Prostate gland (tissue), 2 donors: ENCODE data around the gene ERC2. TPM values are rescaled to one million over a fixed set of nuclear protein-coding genes. Genes with fewer than 3 reads are reported as not detected.

Experiments used
- DNase-seq: peaks from one replicate; pipeline ENCODE4 v3.0.0-alpha.2; 2019; ENCODE audit warnings: low spot score
- H3K27ac ChIP-seq, 2 donors: fragments of 200-600 bp; sonication (generic); 2 replicates each; pipeline ENCODE4 v1.5.1; 2017 to 2019
- H3K27me3 ChIP-seq: fragments of 200-600 bp; sonication (generic); replicated peaks from 2 replicates; pipeline ENCODE4 v1.5.1; 2019; ENCODE audit not compliant: insufficient read depth
- H3K36me3 ChIP-seq, 2 donors: fragments of 200-600 bp; sonication (generic); 1 replicate in 1 of 2; 2 replicates in 1 of 2; pipeline versions ENCODE4 v1.5.1 to v1.8.1; 2017 to 2019
- H3K4me1 ChIP-seq: fragments of 200-600 bp; sonication (generic); replicated peaks from 2 replicates; pipeline ENCODE4 v1.5.1; 2019
- H3K4me3 ChIP-seq, 2 donors: fragments of 200-600 bp; sonication (generic); 2 replicates each; pipeline ENCODE4 v1.5.1; 2017 to 2019
- H3K9me3 ChIP-seq: fragments of 200-600 bp; sonication (generic); 2 replicates; pipeline ENCODE4 v1.5.1; 2017
- POLR2A ChIP-seq: fragments of 450-650 bp; IDR thresholded peaks from one replicate; pipeline ENCODE4 v1.6.1; 2016; ENCODE audit warnings: antibody characterized with exemption, mild to moderate bottlenecking
- POLR2AphosphoS5 ChIP-seq: sonication (generic); formaldehyde crosslinking; IDR thresholded peaks from one replicate; pipeline ENCODE4 v1.6.1; 2017; ENCODE audit warnings: antibody characterized with exemption
- WGBS: methylation state at CpG from one replicate; pipeline ENCODE4 v1.1.5; 2018; 5-methylcytosine and 5-hydroxymethylcytosine counted together
- intact Hi-C: fragments of 100-400 bp; cut with DNase I; formaldehyde crosslinking; loops from one replicate; pipeline ENCODE4 v1.14.2; 2022
- total RNA-seq, 2 donors: library from RNA; depleted of rRNA; stranded (reverse); fragments of >200 nt; gene quantifications; one replicate each; pipeline ENCODE4 v1.1.0, GENCODE V29; 2016
- TF ChIP-seq, protein P1 (sequence below), 4 experiments: fragments of 200-600 bp in 2 of 4; fragments of 450-650 bp in 2 of 4; sonication (generic) in 2 of 4; IDR thresholded peaks; 1 replicate in 3 of 4; 2 replicates in 1 of 4; pipeline ENCODE4 v1.5.1; 2016 to 2019; ENCODE audit warnings: antibody characterized with exemption in 4 of 4, mild to moderate bottlenecking in 2 of 4, moderate library complexity in 2 of 4

Gene ERC2
- total RNA-seq, 2 donors from 2014 or later = 1.0 to 2.7 TPM

DNA sequence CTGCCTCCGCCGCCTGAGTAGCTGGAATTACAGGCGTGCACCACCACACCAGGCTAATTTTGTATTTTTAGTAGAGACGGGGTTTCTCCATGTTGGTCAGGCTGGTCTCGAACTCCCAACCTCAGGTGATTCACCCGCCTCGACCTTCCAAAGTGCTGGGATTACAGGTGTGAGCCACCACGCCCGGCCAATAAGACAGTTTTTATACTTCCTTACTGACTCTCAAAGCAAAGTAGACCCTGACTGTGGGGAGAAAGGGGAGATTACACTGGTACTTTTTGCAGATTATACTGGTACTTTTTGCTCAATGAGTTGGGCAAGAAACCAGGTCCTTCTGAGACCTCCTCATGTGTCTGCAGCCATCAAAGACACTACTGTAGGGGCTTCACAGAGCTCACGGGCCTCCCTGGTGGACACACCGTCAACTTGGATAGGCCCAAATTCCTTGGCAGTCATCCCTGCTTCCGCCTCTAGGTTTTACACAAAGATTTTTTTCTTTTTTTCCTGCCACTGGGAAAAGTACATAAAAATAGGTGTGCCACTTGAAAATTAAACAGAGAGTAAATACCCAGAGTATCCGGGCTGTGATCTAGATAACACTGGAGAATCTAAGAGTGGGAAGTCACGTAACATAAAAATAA is 837.9 kb downstream of the ERC2 start:
- Histone ChIP-seq H3K4me3 (no peak overlapping the region), H3K9me3 (no peaks in the 10 kb centered on the region), H3K27me3 (no peaks in the 10 kb centered on the region), H3K27ac (no peak overlapping the region), H3K4me1 (no peaks in the 10 kb centered on the region), H3K36me3 (no peaks in the 10 kb centered on the region)
- TF ChIP-seq POLR2AphosphoS5 (no peak), POLR2A (no peak)
- TF ChIP-seq, protein P1, sequence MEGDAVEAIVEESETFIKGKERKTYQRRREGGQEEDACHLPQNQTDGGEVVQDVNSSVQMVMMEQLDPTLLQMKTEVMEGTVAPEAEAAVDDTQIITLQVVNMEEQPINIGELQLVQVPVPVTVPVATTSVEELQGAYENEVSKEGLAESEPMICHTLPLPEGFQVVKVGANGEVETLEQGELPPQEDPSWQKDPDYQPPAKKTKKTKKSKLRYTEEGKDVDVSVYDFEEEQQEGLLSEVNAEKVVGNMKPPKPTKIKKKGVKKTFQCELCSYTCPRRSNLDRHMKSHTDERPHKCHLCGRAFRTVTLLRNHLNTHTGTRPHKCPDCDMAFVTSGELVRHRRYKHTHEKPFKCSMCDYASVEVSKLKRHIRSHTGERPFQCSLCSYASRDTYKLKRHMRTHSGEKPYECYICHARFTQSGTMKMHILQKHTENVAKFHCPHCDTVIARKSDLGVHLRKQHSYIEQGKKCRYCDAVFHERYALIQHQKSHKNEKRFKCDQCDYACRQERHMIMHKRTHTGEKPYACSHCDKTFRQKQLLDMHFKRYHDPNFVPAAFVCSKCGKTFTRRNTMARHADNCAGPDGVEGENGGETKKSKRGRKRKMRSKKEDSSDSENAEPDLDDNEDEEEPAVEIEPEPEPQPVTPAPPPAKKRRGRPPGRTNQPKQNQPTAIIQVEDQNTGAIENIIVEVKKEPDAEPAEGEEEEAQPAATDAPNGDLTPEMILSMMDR (IDR thresholded peaks at IDR 0.05) = peak in 1 of 4 experiments; percentile 5
- WGBS = 84% methylated on average over 14 of the region's 14 CpGs
- no peak for DNase-seq
- intact Hi-C loops = no loop called here

DNA sequence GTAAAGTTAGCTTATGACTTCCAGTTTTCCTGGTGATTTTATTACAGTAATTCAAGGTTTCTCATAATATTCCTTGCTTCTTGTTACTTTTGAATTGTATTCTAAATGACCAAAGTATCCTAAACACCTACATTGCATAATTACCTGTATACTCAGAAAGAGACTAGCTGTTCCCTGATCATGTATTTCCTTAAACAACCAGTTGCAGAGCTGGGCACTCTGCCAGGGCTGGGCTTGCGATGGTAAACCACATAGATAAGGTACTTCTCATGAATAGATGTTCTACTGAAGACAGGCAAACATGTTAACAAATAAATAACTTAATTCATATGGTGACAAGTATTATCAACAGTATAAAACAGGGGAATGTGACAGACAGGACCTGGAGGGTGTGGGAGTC is 838.8 kb downstream of the ERC2 start:
- TF ChIP-seq POLR2A (no peak), POLR2AphosphoS5 (peak; percentile 8)
- TF ChIP-seq, protein P1 (IDR thresholded peaks at IDR 0.05) = no peak
- 0% methylated on average over 1 of the region's 1 CpG for WGBS
- Histone ChIP-seq H3K27me3 (no peaks in the 10 kb centered on the region), H3K36me3 (no peaks in the 10 kb centered on the region), H3K4me1 (no peaks in the 10 kb centered on the region), H3K27ac (no peak overlapping the region), H3K9me3 (no peaks in the 10 kb centered on the region), H3K4me3 (no peak overlapping the region)
- peak; percentile 57 for DNase-seq
- intact Hi-C loops = no loop called here

DNA sequence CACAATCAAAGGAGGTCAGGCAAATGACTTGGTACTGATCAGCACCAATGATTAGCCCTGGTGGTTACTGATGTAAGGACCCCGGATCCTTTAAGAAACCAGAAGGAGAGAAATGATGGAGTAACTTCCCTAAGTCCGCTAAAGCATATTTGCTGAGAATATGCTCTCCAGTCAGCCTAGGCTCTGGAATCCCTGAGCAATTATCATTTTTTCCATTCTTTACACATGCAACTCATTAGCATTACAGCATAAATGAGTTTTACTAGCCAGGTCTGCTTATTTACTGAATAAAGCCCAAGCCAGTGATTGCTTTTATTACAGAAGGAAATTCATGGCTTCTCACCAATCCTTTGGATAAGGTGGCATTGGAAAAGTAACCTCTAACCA is 842.0 kb downstream of the ERC2 start:
- Histone ChIP-seq H3K4me3 (no peak overlapping the region), H3K4me1 (no peaks in the 10 kb centered on the region), H3K27me3 (no peaks in the 10 kb centered on the region), H3K9me3 (no peaks in the 10 kb centered on the region), H3K36me3 (no peaks in the 10 kb centered on the region), H3K27ac (no peak overlapping the region)
- intact Hi-C loops = no loop called here
- DNase-seq = no peak
- TF ChIP-seq, protein P1 (IDR thresholded peaks at IDR 0.05) = no peak
- TF ChIP-seq POLR2AphosphoS5 (no peak), POLR2A (no peak)
- 78% methylated on average over 2 of the region's 2 CpGs for WGBS

DNA sequence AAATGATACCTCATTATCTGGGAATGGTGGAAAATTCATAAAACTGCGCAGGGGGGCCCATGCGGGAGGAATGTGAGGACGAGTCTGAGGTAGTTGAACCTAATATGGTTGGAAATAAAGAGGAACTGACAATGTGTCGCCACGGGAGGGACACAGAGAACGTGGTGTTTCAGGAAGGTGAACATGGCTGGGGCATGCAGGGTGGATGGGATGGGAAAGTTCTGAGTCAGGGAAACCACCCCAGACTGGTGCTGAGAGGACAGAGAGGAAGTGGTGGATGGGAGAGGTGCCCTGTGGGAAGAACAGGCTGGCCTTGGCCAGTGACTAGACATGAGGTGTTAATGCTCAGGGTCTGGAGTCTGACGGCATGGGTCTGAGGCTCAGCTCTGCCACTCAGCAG is 844.0 kb downstream of the ERC2 start:
- 86% methylated on average over 7 of the region's 7 CpGs for WGBS
- H3K4me3 ChIP-seq = no peak overlapping the region
- H3K27ac ChIP-seq = no peak overlapping the region
- H3K4me1 ChIP-seq = no peaks in the 10 kb centered on the region
- no peaks in the 10 kb centered on the region for H3K9me3 ChIP-seq
- no peak for DNase-seq
- TF ChIP-seq POLR2AphosphoS5 (no peak), POLR2A (no peak)
- TF ChIP-seq, protein P1 (IDR thresholded peaks at IDR 0.05) = no peak
- no peaks in the 10 kb centered on the region for H3K27me3 ChIP-seq
- intact Hi-C loops = no loop called here
- H3K36me3 ChIP-seq = no peaks in the 10 kb centered on the region

DNA sequence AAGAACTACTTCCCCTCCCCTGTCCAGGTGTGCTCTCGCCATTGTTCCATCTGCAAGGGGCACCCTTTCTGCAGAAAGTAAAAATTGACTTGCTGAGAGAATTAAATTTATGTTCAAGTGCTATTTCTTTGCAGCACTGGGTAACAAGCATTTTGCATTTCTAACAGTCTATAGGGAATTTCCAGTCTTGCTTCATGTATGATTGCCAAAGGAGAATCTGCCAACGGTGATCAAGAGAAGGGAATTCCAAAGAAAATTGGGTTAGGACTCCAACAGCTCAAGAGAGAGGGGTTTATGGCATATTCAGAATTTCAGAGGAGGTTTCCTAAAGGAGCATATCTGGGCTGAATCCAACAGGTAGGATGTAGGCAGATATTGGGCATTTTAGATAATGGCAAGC is 844.5 kb downstream of the ERC2 start:
- Histone ChIP-seq H3K4me3 (no peak overlapping the region), H3K9me3 (no peaks in the 10 kb centered on the region), H3K27me3 (no peaks in the 10 kb centered on the region), H3K36me3 (no peaks in the 10 kb centered on the region), H3K4me1 (no peaks in the 10 kb centered on the region), H3K27ac (no peak overlapping the region)
- TF ChIP-seq POLR2A = no peak
- no peak for TF ChIP-seq POLR2AphosphoS5
- TF ChIP-seq, protein P1 (IDR thresholded peaks at IDR 0.05) = no peak
- no peak for DNase-seq
- WGBS = 87% methylated on average over 2 of the region's 2 CpGs
- intact Hi-C loops = no loop called here
